Smooth muscle cell of the brain vasculature (primary cell): ENCODE measurements around the gene ZSWIM3.

Experiments used
- DNase-seq: peaks from one replicate; pipeline ENCODE4 v3.0.0-alpha.2; 2012; ENCODE audit warnings: low read depth, low spot score

The ZSWIM3 gene

DNA sequence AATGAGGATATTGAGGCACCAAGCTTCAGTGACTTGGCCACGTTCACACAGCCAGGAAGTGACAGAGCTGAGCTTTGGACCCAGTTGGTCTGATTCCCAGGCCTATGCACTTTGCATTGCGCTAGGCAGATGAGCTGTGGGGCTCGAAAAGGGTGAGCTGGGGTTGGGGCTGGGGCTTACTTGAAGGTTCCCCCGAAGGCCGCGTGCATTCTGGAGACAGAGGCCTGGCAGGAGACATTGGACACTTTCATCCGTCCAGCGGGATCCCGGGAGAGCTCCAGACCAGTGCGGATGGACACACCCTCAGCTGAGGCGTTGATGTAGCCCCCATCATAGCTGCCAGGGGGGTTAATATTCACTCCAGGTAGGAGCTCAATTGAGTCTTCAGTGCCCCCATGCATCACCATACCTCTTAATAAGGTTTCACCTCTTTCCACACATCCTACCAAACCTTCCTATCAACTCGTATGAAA is 52.0 kb downstream of the ZSWIM3 start:
- DNase-seq = no peak

DNA sequence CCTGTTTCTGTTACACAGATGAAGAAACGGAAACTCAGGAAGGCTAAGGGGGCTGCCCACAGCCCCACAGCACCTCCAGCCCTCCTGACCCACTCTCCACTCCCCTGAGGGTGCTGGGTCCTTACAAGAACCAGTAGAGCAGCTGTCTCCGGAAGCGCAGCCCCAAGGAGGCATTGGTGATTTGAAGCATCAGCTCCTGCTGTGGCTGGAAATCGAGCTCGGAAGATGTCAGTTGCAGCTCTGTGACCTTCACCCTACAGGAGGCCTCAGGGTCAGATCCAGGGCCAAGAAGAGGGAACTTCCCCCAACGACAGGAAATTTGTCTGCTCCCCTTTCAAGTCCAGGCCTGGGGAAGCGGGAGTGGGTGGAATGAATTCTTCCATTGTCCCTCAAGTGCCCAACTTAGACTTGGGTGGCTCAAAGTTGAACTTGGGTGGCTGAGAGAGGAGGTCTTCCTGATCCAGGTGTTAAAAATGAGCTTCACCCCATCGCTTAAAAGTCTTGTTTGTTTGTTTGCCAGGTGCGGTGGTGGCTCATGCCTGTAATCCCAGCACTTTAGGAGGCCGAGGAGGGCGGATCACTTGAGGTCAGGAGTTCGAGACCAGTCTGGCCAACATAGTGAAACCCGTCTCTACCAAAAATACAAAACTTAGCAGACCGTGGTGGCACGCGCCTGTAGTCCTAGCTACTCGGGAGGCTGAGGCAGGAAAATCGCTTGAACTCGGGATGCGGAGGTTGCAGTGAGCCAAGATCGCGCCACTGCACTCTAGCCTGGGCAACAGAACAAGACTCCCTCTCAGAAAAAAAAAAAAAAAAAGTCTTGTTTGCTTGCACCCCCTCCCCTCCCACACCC is 52.6 kb downstream of the ZSWIM3 start:
- DNase-seq = no peak

DNA sequence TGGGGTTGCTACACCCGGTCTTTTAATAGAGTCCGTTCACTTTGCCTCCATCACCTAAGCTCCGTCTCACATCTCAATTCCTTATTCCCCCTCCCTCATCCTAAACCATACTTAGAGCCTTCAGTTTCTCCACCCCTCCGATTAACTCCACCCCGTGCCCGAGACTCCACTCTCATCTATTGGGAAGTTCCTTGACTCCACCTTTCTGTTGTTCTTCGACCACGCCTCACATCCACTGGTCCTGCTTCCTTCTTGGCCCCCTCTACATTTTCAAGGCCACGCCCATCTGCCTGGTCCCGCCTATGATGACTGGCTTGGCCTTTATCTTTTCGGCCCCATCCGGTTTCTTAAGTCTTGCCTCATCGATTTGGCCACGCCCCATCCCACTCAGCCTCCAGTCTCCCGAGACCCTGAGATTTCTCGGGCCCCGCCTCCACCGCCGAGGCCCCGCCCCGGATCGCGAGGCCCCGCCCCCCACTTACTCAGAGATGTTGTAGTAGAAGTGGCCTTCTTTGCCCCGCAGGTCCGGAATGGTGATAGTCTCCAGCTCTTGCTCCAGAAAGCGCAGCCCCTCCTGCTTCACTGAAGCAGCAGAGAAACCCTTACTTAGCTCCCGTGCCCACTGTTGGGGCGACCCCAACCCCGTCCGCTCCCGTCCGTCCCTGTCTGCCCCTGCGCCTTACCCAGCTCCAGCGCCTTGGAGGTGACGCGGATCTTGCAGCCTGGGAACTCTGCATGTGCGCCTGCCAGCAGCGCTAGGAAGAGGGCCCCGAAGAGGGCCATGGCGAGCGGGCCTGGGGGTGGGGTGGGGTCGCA is 53.5 kb downstream of the ZSWIM3 start:
- peak; percentile 98 for DNase-seq

DNA sequence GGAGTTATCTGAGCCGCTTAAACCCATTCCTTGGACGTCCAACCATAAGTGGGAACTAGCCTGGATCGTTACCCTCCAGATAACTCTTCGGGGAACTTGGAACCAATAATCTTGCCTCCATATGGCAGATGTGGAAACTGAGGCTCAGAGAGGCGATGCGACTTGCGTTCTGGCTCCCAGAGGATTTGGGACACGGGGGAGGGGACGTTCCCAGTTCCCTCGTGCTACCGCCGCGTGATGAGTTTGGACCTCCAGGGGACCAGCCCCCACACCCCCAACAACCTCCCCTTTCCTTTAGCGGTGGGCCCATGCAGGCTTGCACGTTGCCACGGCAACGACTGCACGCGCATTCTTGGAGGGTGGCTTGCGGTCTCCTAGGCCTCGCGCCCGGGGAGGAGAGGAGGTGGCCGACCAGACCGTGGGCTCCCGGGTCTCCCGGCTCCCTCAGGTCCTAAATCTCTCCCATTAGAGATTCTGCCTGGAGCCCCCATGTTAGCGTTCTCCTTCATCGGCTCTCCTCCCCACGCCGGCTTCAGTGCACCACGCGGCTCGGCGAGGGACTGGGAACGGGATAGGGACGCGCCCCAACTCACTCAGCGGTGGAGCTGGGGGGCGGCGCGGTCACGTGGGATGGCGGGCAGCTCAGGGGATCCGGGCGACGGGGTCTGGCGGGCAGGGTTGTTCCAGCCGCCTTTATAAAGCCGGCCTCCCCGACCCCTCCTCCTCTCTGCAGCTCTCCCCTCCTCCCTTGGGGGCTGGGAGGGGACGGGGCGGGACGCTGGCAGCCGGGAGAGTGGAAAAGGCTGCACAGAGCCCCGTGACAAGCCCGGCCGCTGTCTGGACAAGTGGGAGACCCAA is 54.3 kb downstream of the ZSWIM3 start, which contains the start of gene PLTP:
Gene PLTP, minus strand, starts transcription at position 670 of the 858 bp plus-strand sequence. CDS start 703 bp downstream, outside the sequence.
- DNase-seq = no peak

DNA sequence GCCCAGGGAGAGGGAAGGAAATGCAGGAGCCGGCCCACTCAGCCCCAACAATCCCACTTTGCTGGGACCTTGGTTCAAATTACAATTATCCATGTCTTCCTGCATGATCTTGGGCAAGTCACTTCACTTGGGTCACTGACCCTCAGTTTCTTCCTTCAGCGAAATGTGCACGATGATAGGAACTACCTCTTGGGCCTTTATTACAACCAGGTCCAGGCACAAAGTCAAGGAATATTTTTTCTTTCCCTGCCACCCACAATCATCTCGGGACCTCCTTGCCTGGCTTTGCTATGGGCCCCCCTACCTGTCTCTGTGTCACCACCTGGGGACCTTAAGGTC is 54.9 kb downstream of the ZSWIM3 start:
- no peak for DNase-seq

DNA sequence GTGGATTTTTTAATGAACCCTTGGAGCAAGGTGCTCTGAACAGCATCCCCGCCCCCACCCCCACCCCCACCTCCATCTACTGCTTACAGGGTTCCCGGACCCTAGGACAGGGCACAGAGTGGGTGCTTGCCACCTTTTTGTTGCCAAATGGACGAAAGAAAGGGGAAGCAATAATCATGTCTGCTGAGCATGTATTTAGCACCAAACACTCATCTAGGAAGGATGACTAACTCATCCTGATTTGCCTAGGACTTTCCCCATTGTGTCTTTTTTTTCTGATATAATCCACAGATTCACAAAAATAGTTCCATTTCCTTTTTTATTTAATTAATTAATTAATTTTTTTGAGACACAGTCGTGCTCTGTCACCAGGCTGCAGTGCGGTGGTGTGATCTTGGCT is 55.7 kb downstream of the ZSWIM3 start:
- no peak for DNase-seq

DNA sequence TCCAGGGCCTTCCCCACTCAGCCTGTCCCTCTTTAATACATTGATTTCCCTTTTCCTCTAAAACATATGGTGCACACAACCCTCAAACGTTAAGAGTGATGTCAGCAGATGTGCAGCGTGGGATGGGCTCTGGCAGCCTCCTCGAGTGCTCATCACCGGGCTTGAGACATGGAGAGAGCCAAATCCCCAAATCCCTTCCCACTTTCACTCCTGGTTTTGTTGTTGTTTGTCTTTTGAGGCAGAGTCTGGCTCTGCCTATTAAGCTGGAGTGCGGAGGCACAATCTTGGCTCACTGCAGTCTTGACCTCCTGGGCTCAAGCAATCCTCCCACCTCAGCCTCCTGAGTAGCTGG is 60.4 kb downstream of the ZSWIM3 start:
- no peak for DNase-seq

DNA sequence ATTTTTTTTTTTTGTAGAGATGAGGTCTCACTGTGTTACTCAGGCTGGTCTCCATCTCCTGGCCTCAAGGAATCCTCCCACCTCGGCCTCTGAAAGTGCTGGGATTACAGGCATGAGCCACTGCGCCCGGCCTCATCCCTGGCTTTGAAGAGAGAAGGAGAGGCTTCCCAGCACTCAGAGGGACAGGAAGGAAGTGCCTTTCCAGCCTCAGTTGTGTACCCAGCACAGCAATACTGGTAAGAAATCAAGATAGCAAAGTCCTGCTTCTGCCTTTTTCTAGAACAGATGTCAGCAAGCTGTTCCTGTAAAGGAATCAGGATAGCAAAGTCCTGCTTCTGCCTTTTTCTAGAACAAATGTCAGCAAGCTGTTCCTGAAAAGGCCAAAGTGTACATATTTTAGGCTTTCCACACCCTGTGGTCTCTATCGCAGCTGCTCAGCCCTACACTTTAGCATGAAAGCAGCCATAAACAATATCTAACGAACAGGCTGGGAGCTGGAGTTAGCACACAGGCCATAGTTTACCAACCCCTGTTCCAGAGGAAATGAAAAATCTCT is 60.8 kb downstream of the ZSWIM3 start:
- DNase-seq = no peak

DNA sequence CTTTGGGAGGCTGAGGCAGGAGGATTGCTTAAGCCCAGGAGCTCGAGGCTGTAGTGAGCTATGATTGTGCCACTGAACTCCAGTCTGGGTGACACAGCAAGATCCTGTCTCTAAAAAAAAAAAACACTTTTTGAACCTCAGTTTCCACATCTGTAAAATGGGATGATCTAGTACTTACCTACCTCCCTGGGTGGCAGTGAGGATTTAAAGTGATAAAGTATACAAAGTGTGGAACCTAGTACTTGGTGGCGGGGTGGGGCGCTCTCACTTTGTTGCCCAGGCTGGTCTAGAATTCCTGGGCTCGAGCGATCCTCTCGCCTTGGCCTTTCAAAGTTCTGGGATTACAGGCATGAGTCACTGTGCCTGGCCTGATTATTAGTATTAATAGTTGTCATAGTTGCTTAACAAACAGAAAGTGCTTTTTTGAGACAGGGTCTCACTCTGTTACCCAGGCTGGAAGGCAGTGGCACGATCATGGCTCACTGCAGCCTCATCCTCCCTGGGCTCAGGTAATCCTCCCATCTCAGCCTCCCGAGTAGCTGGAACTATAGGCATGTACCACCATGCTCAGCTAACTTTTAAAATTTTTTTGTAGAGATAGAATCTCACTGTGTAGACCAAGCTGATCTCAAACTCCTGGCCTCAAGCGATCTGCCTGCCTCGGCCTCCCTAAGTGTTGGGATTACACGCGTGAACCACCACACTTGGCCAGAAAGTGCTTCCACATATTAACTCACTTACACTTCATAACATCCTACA is 61.5 kb downstream of the ZSWIM3 start:
- no peak for DNase-seq

DNA sequence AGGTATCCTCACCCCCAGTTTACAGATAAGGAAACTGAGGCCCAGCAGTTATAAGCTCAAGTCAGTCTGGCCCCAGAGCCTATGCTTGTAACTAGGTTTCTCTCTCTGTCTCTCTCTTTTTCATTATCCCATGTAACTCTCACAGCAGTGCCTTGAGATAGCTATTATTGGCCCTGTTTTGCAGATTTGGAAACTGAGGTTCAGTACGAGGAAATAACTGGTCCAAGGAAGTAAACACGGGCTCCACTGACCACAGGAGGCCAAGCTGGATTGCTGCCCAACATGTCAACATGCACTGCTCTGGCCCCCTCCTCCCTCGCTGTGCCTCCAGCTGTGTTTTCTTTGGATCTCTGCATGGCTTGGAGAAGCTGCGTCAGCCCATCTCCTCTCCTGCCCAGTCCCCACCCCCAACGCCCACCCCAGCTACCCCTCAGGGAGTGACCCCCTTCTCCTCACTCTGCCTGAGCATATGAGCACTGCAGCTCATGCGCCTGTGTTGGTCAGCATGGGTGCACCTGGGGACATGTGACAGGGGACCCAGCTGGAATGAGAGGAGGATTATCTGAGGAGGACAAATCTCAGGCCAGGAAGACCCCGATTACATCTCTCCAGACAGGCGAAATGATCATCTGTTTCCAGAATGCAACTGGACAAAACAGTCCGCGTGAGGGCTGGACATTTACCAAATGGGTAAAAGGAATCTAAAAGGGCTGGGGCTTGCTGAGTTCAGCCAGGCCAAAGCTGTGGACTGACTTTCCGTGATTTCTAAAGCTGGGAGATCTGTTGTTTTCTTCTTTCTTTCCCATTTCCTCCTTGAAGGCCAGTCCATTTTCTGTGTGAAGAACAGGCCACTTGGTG is 62.4 kb downstream of the ZSWIM3 start:
- DNase-seq = peak; percentile 91

DNA sequence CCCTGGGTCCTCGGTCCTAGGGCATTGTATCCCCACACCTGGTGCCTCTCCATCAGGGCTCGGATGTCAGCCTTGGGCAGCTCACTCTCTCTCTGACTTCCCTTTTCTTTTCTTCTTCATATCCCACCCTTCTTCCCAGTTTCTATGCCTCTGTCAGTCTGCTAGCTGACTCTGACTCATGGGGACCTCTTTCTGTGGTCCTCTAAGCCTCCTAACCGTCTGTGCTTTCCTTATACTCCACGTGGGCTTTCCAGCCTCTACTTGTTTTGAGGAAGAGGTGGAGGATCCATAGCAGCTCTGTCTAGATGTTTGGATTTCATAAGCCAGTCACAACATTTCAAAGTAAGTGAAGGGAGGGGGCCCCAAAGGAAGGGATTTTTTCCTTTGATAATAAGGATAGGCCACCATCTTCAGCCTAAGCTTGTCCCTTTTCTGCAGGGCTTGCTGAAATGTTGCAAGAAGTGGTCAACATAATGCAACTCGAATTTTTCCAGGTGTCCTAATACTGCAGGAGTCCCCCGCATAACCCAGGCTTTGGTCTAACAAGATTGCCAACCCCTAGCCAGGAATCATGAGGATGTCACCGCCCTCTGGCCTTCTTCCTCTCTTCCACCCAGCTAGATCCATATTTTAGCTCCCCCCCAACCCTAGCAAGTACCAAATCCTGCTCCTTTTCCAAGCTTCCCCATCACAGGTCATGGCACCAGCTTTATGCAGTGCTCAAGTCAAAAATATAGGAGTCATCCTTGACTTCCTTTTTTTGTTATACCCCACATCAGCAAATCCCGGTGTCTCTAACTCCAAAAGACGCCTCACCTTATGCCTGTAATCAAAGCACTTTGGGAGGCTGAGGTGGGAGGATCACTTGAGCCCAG is 63.3 kb downstream of the ZSWIM3 start:
- DNase-seq = no peak

DNA sequence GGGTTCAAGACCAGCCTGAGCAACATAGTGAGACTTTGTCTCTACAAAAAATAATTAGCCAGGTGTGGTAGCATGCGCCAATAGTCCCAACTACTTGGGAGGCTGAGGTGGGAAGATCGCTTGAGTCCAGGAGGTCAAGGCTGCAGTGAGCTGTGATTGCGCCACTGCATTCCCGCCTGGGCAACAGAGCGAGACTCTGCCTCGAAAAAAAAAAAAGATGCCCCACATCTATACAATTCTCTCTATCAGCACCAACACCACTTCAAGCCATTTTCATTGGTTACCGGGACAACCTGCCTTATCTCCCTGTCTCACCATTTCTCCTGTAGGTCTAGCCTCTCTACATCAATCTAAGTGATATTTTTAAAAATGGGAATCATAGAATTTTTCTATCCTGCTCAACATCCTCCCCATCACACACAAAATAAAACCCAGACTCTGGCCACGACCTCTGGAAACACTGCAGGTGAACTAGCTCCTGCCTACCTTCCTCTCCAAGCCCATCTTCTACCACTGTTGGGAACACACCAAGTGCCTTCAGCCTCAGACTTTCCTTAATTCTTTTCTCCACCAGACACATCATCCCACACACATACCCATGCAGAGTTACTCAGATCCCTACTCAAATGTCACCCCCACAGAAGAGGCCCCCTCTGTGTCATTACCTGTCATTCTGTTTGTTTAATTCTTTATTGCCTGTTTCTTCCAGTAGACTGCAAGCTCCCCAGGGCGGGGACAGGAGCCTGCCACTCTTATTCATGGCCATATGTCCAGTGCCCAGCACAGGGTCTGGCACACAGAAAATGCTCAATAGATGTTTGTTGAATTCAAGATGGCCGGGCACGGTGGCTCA is 64.1 kb downstream of the ZSWIM3 start:
- no peak for DNase-seq

DNA sequence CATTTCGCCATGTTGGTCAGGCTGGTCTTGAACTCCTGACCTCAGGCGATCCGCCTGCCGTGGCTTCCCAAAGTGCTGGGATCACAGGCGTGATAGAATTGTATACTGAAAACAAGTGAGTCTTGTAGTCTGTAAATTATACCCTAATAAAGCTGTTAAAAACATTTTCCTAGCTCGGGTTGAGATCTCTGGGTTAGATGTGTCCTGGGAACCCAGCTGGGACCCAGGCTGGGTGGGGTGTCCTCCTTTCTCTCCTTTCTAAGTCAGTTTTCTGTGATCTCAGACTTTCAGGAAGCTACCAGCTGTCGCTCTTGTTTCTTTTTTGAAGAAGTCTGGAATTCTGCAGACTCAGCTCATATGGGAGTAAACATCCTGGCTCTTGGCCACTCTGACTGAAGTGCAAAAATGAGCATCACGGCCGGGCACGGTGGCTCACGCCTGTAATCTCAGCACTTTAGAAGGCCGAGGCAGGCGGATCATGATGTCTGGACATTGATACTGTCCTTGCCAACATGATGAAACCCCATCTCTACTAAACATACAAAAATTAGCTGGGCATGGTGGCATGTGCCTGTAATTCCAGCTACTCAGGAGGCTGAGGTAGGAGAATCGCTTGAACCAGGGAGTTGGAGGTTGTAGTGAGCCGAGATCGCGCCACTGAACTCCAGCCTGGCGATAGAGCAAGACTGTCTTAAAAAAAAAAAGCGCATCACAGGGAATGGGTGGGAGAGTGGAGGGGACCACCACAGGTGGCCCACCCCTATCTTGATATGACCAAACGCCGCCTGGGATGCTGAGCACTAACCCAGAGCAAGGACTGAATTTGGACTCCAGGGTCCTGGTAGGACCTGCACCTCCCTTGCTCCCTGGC is 67.2 kb downstream of the ZSWIM3 start:
- peak; percentile 71 for DNase-seq

DNA sequence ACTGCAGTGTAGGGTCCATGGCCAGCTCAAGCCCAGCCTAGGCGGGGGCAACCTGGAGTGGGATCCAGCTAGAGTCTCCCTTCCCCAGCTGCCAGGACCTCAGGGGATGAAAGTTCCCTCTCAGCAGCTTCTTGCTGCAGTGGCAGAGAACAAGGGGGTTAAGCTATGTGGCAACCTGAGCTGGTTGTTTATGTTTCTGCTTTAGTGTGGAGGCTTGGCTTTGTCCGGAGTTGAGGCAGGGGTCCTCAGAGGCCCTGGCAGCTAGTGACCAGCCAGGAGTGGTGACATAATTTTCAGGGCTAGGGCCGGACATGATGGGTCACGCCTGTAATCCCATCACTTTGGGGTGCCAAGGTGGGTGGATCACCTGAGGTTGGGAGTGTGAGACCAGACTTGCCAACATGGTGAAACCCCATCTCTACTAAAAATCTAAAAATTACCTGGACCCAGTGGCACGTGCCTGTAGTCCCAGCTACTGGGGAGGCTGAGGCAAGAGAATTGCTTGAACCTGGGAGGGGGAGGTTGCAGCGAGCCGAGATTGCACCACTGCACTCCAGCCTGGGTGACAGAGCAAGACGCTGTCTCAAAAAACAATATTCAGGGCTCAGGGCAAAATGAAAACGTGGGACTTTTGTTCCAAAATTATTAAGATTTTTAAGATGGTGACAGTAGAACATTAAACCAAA is 68.5 kb downstream of the ZSWIM3 start:
- DNase-seq = no peak

DNA sequence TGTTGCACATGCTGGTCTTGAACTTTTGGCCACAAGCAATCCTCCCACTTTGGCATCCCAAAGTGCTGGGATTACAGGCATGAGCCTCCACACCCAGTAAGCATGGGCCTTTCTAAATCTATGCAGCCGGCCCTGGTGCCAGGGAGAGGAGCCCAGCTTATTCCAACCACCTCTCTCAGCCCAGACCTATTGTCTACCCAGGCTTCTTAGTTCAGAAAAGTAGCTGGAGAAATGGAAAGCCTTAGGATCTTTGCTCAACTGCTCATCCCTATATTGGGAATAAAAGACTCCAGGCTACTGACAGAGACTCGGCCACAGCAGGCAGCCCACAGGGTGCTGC is 69.3 kb downstream of the ZSWIM3 start:
- DNase-seq = no peak

DNA sequence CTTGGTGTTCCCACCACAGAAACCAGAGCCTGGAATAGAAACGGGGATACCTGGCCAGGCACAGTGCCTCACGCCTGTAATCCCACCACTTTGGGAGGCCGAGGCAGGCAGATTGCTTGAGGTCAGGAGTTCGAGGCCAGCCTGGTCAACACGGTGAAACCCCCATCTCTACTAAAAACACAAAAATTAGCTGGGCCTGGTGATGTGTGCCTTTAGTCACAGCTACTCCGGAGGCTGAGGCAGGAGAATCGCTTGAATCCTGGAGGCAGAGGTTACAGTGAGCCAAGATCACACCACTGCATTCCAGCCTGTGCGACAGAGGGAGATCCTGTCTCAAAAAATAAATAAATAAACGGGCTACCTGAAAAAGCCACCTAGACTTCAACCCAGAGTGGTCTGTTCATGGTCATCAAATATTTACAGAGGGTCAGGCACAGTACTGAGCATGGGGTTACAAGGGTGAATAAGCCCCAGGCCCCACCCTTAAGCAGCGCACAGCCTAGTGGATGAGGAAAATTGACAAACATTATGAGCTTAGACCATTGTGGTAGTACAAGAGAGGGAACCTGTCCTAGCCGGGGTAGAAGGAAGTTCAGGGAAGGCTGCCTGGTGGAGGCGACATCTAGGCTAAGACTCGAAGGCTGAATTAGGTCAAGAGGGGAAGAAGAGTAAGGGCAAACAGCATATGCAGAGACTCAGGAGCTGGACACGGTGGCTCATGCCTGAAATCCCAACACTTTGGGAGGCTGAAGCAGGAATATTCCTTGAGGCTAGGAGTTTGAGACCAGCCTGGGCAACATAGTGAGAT is 69.9 kb downstream of the ZSWIM3 start:
- no peak for DNase-seq
